ENCODE results near the gene PAM16.
"Not testable (repeated sequence)": the region's sequence is repeated elsewhere in the genome, so short reads cannot be mapped to it uniquely, and the experiment has no call there.

PAM16 gene

GRCh38 chr16:4338125-4338582, 13.0 kb downstream of the PAM16 start:
- DNase-seq (ENCODE audit: low read depth): no peak
- TF ChIP-seq CTCF (conservative IDR thresholded peaks at IDR 0.05; ENCODE audit: control insufficient read depth, insufficient read depth, low read depth, low read length): no peak
- H3K4me3 ChIP-seq (ENCODE audit: control insufficient read depth, low read depth, low read length): no peak overlapping the region

- no peak for TF ChIP-seq CTCF (conservative IDR thresholded peaks at IDR 0.05; ENCODE audit: control insufficient read depth, insufficient read depth, low read depth, low read length)
- H3K4me3 ChIP-seq (ENCODE audit: control insufficient read depth, low read depth, low read length): no peak overlapping the region
- no peak for DNase-seq (ENCODE audit: low read depth)
These were observed 13.5 kb downstream of the PAM16 start for GRCh38 chr16:4337540-4338088.

- TF ChIP-seq CTCF (conservative IDR thresholded peaks at IDR 0.05; ENCODE audit: control insufficient read depth, insufficient read depth, low read depth, low read length): no peak
- DNase-seq (ENCODE audit: low read depth): no peak
- no peak overlapping the region for H3K4me3 ChIP-seq (ENCODE audit: control insufficient read depth, low read depth, low read length)
These were observed 14.2 kb downstream of the PAM16 start for GRCh38 chr16:4336701-4337539.

GRCh38 chr16:4334724-4335495, 16.2 kb downstream of the PAM16 start:
- no peak overlapping the region for H3K4me3 ChIP-seq (ENCODE audit: control insufficient read depth, low read depth, low read length)
- TF ChIP-seq CTCF (conservative IDR thresholded peaks at IDR 0.05; ENCODE audit: control insufficient read depth, insufficient read depth, low read depth, low read length): no peak
- DNase-seq (ENCODE audit: low read depth): no peak

GRCh38 chr16:4333714-4334113, 17.4 kb downstream of the PAM16 start:
- not testable (repeated sequence) for H3K4me3 ChIP-seq (ENCODE audit: control insufficient read depth, low read depth, low read length); DNase-seq (ENCODE audit: low read depth)

- no peak for DNase-seq (ENCODE audit: low read depth)
- no peak overlapping the region for H3K4me3 ChIP-seq (ENCODE audit: control insufficient read depth, low read depth, low read length)
- TF ChIP-seq CTCF (conservative IDR thresholded peaks at IDR 0.05; ENCODE audit: control insufficient read depth, insufficient read depth, low read depth, low read length): no peak
These were observed 17.8 kb downstream of the PAM16 start for GRCh38 chr16:4333308-4333638.

Measured in fibroblast of mammary gland (primary cell).